Lung microvascular endothelial cell (primary cell): ENCODE data around the gene BAIAP2L1. TPM values are rescaled to one million over a fixed set of nuclear protein-coding genes. Genes with fewer than 3 reads are reported as not detected.

Source experiments
- total RNA-seq: library from RNA; depleted of rRNA; stranded (reverse); fragments of >200 nt; gene quantifications from 2 replicates; pipeline ENCODE4 v1.2.1, GENCODE V29; 2014

The BAIAP2L1 gene
- total RNA-seq, 1 donor from 2014 or later = under 0.01 TPM

Other genes starting within 250 kb of the BAIAP2L1 start
- 0.20 and 0.44 TPM in 2 replicates for gene BHLHA15, start 189.7 kb downstream of the BAIAP2L1 start, total RNA-seq
- 55.4 and 64.7 TPM in 2 replicates for gene TECPR1, start 148.9 kb downstream of the BAIAP2L1 start, total RNA-seq
- gene BRI3, start 119.4 kb downstream of the BAIAP2L1 start, total RNA-seq = 47.5 and 68.5 TPM in 2 replicates
- gene NPTX2, start 216.2 kb upstream of the BAIAP2L1 start, total RNA-seq = 0.60 and 4.6 TPM in 2 replicates